OCI-LY7 (cell line): ENCODE measurements around the gene C1QTNF9. TPM values are rescaled to one million over a fixed set of nuclear protein-coding genes. Genes with fewer than 3 reads are reported as not detected.
"Not testable (repeated sequence)": the region's sequence is repeated elsewhere in the genome, so short reads cannot be mapped to it uniquely, and the experiment has no call there.

Experiments used
- BruUV-seq: library from RNA; stranded (reverse); fragments of 400-500 nt; replicated peaks from 2 replicates; lab custom pipeline; 2021; lab: Mats Ljungman, UMichigan
- CTCF ChIA-PET: fragments of 300-600 bp; sonication (Branson Sonifier 250); formaldehyde crosslinking; loops from one replicate; lab custom pipeline; 2022; ENCODE audit warnings: antibody characterized with exemption; ENCODE audit not compliant: unreplicated experiment; lab: Charles Lee
- POLR2A ChIA-PET: fragments of 300-600 bp; sonication (Branson Sonifier 250); formaldehyde crosslinking; loops from one replicate; lab custom pipeline; 2022; ENCODE audit warnings: antibody characterized with exemption; lab: Charles Lee
- DNase-seq: peaks from one replicate; pipeline ENCODE4 v3.0.0-alpha.2; 2015; ENCODE audit warnings: low spot score
- H2AFZ ChIP-seq: fragments of 200-600 bp; sonication (generic), shearing (Covaris generic); 2 replicates; pipeline ENCODE4 v1.6.1; 2014; ENCODE audit warnings: mild to moderate bottlenecking, antibody characterized with exemption, low read length, moderate library complexity
- H3K27ac ChIP-seq: fragments of 200-600 bp; sonication (generic); 2 replicates; pipeline ENCODE4 v1.5.1; 2014; ENCODE audit warnings: mixed run types, low read depth, mild to moderate bottlenecking, moderate library complexity, low read length, inconsistent platforms; ENCODE audit not compliant: poor library complexity, severe bottlenecking
- H3K36me3 ChIP-seq: fragments of 200-600 bp; sonication (generic); 2 replicates; pipeline ENCODE4 v1.6.1; 2014; ENCODE audit warnings: mild to moderate bottlenecking, antibody characterized with exemption, low read length, moderate library complexity, mixed read lengths; ENCODE audit not compliant: insufficient read depth
- H3K4me1 ChIP-seq: fragments of 200-600 bp; sonication (generic); 2 replicates; pipeline ENCODE4 v1.5.1; 2014; ENCODE audit warnings: mild to moderate bottlenecking, low read length; ENCODE audit not compliant: insufficient read depth, poor library complexity, severe bottlenecking
- H3K4me2 ChIP-seq: fragments of 200-600 bp; sonication (generic); 2 replicates; pipeline ENCODE4 v1.6.1; 2014; ENCODE audit warnings: mild to moderate bottlenecking, low read length
- H3K4me3 ChIP-seq: fragments of 200-600 bp; sonication (generic); 2 replicates; pipeline ENCODE4 v1.5.1; 2014; ENCODE audit warnings: mild to moderate bottlenecking, low read depth, low read length; ENCODE audit not compliant: poor library complexity, severe bottlenecking
- H3K79me2 ChIP-seq: fragments of 200-600 bp; sonication (generic); 2 replicates; pipeline ENCODE4 v1.6.1; 2016; ENCODE audit warnings: low read depth, mild to moderate bottlenecking, low read length, moderate library complexity, mixed read lengths; ENCODE audit not compliant: insufficient read depth
- H3K9me2 ChIP-seq: fragments of 200-600 bp; sonication (generic); 2 replicates; pipeline ENCODE4 v1.6.1; 2016; ENCODE audit warnings: mild to moderate bottlenecking, low read length, mixed read lengths; ENCODE audit not compliant: insufficient read depth
- H3K9me3 ChIP-seq: fragments of 200-600 bp; sonication (generic); 2 replicates; pipeline ENCODE4 v1.6.1; 2014; ENCODE audit warnings: mild to moderate bottlenecking, mixed run types, low read length, mixed read lengths
- H4K20me1 ChIP-seq: fragments of 200-600 bp; sonication (generic); 2 replicates; pipeline ENCODE4 v1.6.1; 2014; ENCODE audit warnings: mild to moderate bottlenecking, antibody characterized with exemption, low read length, moderate library complexity, mixed read lengths; ENCODE audit not compliant: insufficient read depth
- CTCF ChIP-seq: fragments of 200-600 bp; sonication (generic); conservative IDR thresholded peaks from 2 replicates; pipeline ENCODE4 v1.5.1; 2014; ENCODE audit warnings: mild to moderate bottlenecking, antibody characterized with exemption, low read length, moderate library complexity, mixed read lengths
- EZH2phosphoT487 ChIP-seq: fragments of 200-600 bp; sonication (generic); IDR thresholded peaks from 2 replicates; pipeline ENCODE4 v1.6.1; 2018; ENCODE audit warnings: low read depth, borderline replicate concordance, mild to moderate bottlenecking, mixed run types, antibody characterized with exemption, low read length, moderate library complexity, mixed read lengths
- intact Hi-C: fragments of 100-400 bp; cut with micrococcal nuclease; formaldehyde crosslinking; loops from one replicate; pipeline ENCODE4 v1.10.0; 2022; ENCODE audit not compliant: unreplicated experiment
- total RNA-seq, 2 experiments: library from RNA; depleted of rRNA in 1 of 2; stranded (reverse); fragments of >200 nt in 1 of 2; shearing (Covaris generic) in 1 of 2; gene quantifications; 2 replicates each; pipeline ENCODE4 v1.2.3, GENCODE V29; 2014 to 2022

C1QTNF9 gene
- total RNA-seq, 2 experiments from 2014 or later = not detected

GRCh38 chr13:24356270-24356669 is 46.9 kb downstream of the C1QTNF9 start:
- Histone ChIP-seq H3K9me3 (no peaks in the 10 kb centered on the region), H3K9me2 (no peaks in the 10 kb centered on the region), H3K4me3 (no peak overlapping the region), H4K20me1 (no peaks in the 10 kb centered on the region), H3K4me2 (no peak overlapping the region), H3K27ac (no peak overlapping the region), H3K4me1 (no peaks in the 10 kb centered on the region), H3K79me2 (no peaks in the 10 kb centered on the region), H3K36me3 (no peaks in the 10 kb centered on the region), H2AFZ (no peak overlapping the region)
- no peak for DNase-seq
- intact Hi-C loops = no loop called here
- ChIA-PET CTCF (no interaction called here), POLR2A (no interaction called here)
- BruUV-seq = no TSS peak
- no peak for TF ChIP-seq CTCF
- TF ChIP-seq EZH2phosphoT487 = no peak

GRCh38 chr13:24356837-24357236 is 47.5 kb downstream of the C1QTNF9 start:
- no peaks in the 10 kb centered on the region for H3K9me2 ChIP-seq
- H4K20me1 ChIP-seq = no peaks in the 10 kb centered on the region
- ChIA-PET POLR2A (no interaction called here), CTCF (no interaction called here)
- intact Hi-C loops = no loop called here
- no peak overlapping the region for H2AFZ ChIP-seq
- no TSS peak for BruUV-seq
- no peaks in the 10 kb centered on the region for H3K36me3 ChIP-seq
- TF ChIP-seq EZH2phosphoT487 (no peak), CTCF (no peak)
- no peak for DNase-seq
- H3K4me2 ChIP-seq = no peak overlapping the region
- H3K27ac ChIP-seq = no peak overlapping the region
- no peaks in the 10 kb centered on the region for H3K4me1 ChIP-seq
- no peaks in the 10 kb centered on the region for H3K9me3 ChIP-seq
- no peaks in the 10 kb centered on the region for H3K79me2 ChIP-seq
- H3K4me3 ChIP-seq = no peak overlapping the region

- H3K27ac ChIP-seq = no peak overlapping the region
- BruUV-seq = no TSS peak
- POLR2A ChIA-PET = interaction anchor here (1.2 kb wide), 1 partner anchor 9 kb away, joined by 3 read pairs; no protein-coding TSS in a partner anchor
- H3K9me3 ChIP-seq = no peaks in the 10 kb centered on the region
- no peaks in the 10 kb centered on the region for H3K79me2 ChIP-seq
- no peaks in the 10 kb centered on the region for H3K4me1 ChIP-seq
- CTCF ChIA-PET = no interaction called here
- H3K9me2 ChIP-seq = no peaks in the 10 kb centered on the region
- no peak overlapping the region for H2AFZ ChIP-seq
- TF ChIP-seq CTCF = no peak
- no peak for TF ChIP-seq EZH2phosphoT487
- no peak overlapping the region for H3K4me2 ChIP-seq
- no peaks in the 10 kb centered on the region for H3K36me3 ChIP-seq
- no peaks in the 10 kb centered on the region for H4K20me1 ChIP-seq
- no peak for DNase-seq
- intact Hi-C loops = no loop called here
- no peak overlapping the region for H3K4me3 ChIP-seq
These were observed 48.4 kb downstream of the C1QTNF9 start for GRCh38 chr13:24357756-24358155.

- H3K4me3 ChIP-seq, CTCF ChIA-PET, H3K36me3 ChIP-seq, DNase-seq, H3K9me2 ChIP-seq, H3K79me2 ChIP-seq, H3K4me1 ChIP-seq, H3K9me3 ChIP-seq, intact Hi-C loops, H3K27ac ChIP-seq, H4K20me1 ChIP-seq, H2AFZ ChIP-seq, H3K4me2 ChIP-seq, BruUV-seq: not testable (repeated sequence)
- POLR2A ChIA-PET = interaction anchor here (1.1 to 1.2 kb wide), 2 partner anchors 10 to 1424 kb away, joined by 3 to 5 read pairs; no protein-coding TSS in a partner anchor
These were observed 49.5 kb downstream of the C1QTNF9 start for GRCh38 chr13:24358836-24359235.
